AML-193 (cell line): Measurements from ENCODE around the gene OR2A2.

Experiments used
- DNase-seq, 2 experiments: peaks; one replicate each; lab custom pipeline; 2025; lab: John Stamatoyannopoulos, UW

OR2A2 gene

DNA sequence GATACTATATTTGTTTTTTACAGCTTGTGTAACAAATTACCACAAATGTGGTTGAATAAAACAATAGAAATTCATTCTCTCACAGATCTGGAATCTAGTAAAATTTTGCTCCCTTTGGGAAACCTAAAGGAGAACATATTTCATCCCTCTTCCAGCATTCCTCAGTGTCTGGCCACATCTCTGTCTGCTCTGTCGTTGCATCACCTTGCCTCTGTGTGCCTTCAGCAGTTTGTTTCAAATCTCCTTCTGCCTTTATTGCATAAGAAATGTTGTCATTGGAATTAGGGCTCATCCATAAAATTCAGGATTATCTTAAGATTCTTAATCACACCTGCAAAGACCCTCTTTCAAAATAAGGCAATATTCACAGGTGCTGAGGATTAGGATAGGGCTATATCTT lies 28.1 kb downstream of the OR2A2 start:
- DNase-seq, result no peak

DNA sequence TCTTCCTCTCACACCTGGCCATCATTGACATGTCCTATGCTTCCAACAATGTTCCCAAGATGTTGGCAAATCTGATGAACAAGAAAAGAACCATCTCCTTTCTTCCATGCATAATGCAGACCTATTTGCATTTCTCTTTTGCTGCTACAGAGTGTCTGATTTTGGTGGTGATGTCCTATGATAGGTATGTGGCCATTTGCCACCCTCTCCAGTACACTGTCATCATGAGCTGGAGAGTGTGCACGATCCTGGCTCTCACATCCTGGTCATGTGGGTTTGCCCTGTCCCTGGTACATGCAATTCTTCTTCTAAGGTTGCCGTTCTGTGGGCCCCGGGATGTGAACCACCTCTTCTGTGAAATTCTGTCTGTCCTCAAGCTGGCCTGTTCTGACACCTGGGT lies 32.8 kb downstream of the OR2A2 start:
- DNase-seq, result no peak

GRCh38 chr7:144144426-144144825 lies 35.0 kb downstream of the OR2A2 start:
- DNase-seq, result no peak

DNA sequence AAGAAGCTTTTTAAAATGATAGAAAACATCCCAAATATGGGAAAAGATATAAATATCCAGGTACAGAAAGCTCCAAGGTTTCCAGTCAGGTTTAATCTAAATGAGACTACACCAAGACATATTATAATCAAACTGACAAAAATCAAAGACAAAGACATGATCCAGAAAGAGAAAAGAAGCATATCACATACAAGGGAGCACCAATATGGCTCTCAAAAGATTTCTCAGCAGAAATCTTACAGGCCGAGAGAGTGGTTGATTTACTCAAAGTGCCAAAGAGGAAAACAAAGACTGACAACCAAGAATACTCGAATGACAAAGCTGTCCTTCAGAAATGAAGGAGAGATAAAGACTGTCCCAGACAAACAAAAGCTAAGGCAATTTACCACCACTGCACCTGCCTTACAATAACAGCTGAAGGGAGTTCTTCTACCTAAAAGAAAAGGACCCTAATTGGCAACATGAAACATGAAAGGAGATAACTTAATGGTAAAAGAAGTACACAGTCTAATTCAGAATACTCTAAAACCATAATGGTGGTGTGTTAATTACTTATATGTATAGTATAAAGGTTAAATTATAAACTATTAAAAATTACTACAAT lies 38.9 kb downstream of the OR2A2 start:
- DNase-seq, result no peak

GRCh38 chr7:144158861-144159260 lies 49.5 kb downstream of the OR2A2 start:
- no peak for DNase-seq
